Measurements from ENCODE around the gene UIMC1.

Gene UIMC1

GRCh38 chr5:176901260-176902101, 105.1 kb downstream of the UIMC1 start:
- no peak for DNase-seq

- DNase-seq, result no peak
Observed at GRCh38 chr5:176900780-176901204, 105.8 kb downstream of the UIMC1 start.

GRCh38 chr5:176899946-176900779, 106.4 kb downstream of the UIMC1 start:
- no peak for DNase-seq

GRCh38 chr5:176899296-176899891, 107.2 kb downstream of the UIMC1 start, which contains the start of gene HK3:
Gene HK3, minus strand, starts transcription at chr5:176899346. Its CDS starts 3,187 bp downstream, at chr5:176896159.
- DNase-seq, result no peak

GRCh38 chr5:176897263-176897662, 109.3 kb downstream of the UIMC1 start:
- no peak for DNase-seq

- no peak for DNase-seq
Observed at GRCh38 chr5:176895831-176896230, 110.7 kb downstream of the UIMC1 start.

- no peak for DNase-seq
Observed at GRCh38 chr5:176894298-176894697, 112.3 kb downstream of the UIMC1 start.

- DNase-seq, result no peak
Observed at GRCh38 chr5:176892663-176893062, 113.9 kb downstream of the UIMC1 start.

GRCh38 chr5:176891331-176891958, 115.1 kb downstream of the UIMC1 start:
- no peak for DNase-seq

GRCh38 chr5:176890455-176891330, 115.9 kb downstream of the UIMC1 start:
- no peak for DNase-seq

GRCh38 chr5:176889321-176890280, 117.0 kb downstream of the UIMC1 start:
- DNase-seq, result no peak

GRCh38 chr5:176888865-176889165, 117.8 kb downstream of the UIMC1 start:
- no peak for DNase-seq

- DNase-seq, result no peak
Observed at GRCh38 chr5:176888016-176888864, 118.3 kb downstream of the UIMC1 start.

- DNase-seq, result no peak
Observed at GRCh38 chr5:176887252-176887849, 119.2 kb downstream of the UIMC1 start.

GRCh38 chr5:176886336-176887251, 120.0 kb downstream of the UIMC1 start:
- DNase-seq, result no peak

GRCh38 chr5:176884571-176884890, 122.0 kb downstream of the UIMC1 start:
- no peak for DNase-seq

GRCh38 chr5:176883700-176884570, 122.6 kb downstream of the UIMC1 start:
- DNase-seq, result no peak

GRCh38 chr5:176882567-176882903, 124.0 kb downstream of the UIMC1 start:
- DNase-seq, result no peak
